DMS79 treated with DMSO at 0.1 percent for 48 hours (cell line): ENCODE results near the gene ZSWIM1.
"Not testable (repeated sequence)": the region's sequence is repeated elsewhere in the genome, so short reads cannot be mapped to it uniquely, and the experiment has no call there.

Experiments used
- DNase-seq: peaks from one replicate; lab custom pipeline; 2025; lab: John Stamatoyannopoulos, UW

ZSWIM1 gene

DNA sequence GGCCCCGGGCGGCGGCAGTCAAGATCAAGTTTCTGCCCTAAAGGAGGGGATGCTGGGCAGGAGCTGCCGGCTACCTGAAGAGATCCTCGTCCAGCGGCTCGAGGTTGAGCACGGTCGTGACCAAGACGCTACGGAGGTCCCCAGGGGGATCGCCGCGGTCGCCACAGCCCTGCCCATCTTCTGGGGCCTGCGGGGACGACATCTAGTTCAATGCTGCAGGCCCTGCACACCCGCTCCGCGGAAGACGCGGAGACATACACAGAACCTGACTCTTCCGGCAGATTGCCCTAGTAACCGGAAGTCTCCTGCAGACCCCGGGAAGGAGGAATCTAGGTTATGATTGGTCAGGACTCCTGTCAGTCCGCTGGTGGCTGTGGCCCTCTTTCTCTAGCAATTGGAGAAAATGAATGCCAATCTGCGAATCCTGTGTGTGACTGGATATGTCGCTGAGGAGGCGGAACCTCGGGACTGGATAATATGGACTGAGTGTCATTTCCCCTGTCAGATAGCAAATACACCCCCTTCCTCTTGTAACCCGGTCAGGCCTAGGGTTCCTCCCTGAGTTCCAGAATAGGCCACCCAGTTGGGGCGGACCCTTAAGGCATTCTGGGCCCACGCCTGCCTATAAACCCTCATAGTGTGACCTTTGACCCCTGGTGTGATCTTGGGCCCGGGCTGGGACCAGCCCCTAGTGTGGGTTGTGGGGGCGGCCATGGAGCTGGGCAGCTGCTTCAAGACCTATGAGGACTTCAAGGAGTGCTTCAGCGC, 23.7 kb upstream of the ZSWIM1 start, which contains the start of the genes ACOT8 and ZSWIM3:
ACOT8 (minus strand) TSS at position 279 of the 768 bp plus-strand sequence; CDS start at position 202, 77 bp downstream.
ZSWIM3 (plus strand) TSS at position 501 of the 768 bp plus-strand sequence; CDS start at position 713, 212 bp downstream.
- peak; percentile 93 for DNase-seq

DNA sequence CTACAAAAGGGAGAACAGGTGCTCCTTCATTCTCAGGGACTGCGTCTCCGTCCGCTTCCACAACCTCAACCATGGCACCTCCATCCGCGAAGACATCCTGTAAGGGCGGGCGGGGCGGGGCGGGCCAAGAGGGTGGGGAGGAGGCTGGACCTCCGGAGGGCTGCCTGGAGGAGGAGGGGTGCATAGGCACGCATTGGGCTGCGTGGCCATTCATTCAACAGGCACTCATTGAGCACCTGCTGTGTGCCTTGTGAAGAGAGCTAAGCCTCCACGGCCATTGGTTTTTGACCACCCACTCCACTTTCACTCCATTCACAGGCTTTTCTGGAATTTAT, 23.2 kb upstream of the ZSWIM1 start:
- DNase-seq = no peak

DNA sequence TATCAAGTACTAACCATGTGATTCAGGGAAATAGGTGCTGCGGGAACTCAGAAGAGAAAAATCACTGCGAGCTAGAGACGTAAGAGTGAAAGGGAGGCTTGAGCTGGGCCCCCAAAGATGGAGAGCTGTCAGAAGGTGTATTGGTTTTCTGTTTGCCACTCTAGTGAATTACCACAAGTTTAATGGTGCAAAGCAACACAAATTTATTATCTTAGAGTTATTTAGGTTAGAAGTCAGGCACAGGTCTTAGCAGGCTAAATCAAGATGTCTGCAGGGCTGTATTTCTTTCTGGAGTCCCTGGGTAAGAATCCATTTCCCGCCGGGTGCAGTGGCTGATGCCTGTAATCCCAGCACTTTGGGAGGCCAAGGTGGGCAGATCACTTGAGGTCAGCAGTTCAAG, 21.1 kb upstream of the ZSWIM1 start:
- DNase-seq = no peak

GRCh38 chr20:45860560-45861220, 20.3 kb upstream of the ZSWIM1 start:
- DNase-seq = no peak

DNA sequence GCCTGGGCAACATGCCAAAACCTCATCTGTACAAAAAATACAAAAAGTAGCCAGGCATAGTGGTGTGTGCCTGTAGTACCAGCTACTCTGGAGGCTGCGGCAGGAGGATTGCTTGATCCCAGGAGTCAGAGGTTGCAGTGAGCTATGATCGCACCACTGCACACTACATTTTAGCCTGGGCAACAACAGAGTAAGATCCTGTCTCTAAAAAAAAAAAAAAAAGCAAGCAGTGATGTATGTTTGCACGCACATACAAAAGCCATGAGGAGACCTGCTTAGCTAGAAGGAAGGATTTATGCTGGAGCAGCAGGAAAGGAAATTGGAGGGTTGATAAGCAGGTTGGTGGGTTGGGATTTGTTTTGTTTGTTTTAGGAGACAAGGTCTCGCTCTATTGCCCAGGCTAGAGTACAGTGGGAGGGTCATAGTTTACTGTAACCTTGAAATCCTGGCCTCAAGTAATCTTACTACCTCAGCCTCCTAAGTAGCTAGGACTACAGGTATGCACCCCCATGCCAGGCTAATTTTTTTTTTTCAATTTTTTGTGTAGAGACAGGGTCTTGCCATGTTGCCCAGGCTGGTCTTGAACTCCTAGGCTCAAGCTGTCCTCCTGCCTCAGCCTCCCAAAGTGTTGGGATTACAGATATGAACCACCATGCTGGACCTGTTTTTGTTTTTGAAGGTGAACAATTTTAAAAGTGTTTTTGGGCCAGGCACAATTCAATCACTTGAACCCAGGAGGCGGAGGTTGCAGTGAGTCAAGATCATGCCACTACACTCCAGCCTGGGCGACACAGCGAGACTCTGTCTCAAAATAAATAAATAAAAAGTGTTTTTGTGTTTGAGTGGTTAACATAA, 19.6 kb upstream of the ZSWIM1 start:
- peak; percentile 13 for DNase-seq

DNA sequence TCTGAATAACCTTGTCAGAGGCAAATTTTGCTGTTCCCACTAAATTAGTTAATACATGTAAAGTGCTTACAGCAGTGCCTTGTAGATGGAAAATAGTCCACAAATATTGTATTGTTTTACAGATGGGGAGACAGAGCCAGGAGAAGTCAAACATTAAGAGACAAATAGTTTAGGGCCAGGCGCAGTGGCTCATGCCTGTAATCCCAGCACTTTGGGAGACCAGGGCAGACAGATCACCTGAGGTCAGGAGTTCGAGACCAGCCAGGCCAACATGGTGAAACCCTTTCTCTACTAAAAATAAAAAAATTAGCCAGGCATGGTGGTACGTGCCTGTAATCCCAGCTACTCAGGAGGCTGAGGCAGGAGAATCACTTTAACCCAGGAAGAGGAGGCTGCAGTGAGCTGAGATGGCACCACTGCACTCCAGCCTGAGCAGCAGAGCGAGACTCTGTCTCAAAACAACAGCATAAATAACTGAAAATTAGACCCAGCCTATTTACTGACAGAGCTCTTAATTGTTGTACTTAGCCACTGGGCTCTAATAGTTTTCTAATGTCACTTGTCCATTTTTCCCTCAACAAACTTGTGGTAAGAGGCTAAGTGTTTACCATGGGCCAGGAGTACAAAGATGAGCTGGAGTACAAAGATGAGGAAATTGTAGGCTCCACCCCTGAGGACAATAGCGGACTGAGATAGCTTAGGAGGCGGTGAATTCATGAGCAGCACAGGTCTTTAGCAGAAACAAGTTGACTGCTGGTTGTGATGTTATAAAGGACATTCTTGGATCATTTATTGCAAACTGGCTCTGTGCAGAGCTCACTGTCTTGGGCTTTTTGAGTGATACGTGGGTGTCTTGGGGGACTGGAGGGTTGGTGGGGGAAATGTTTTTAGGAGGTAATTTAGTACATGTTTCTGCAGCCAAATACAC, 17.2 kb upstream of the ZSWIM1 start:
- DNase-seq = no peak

DNA sequence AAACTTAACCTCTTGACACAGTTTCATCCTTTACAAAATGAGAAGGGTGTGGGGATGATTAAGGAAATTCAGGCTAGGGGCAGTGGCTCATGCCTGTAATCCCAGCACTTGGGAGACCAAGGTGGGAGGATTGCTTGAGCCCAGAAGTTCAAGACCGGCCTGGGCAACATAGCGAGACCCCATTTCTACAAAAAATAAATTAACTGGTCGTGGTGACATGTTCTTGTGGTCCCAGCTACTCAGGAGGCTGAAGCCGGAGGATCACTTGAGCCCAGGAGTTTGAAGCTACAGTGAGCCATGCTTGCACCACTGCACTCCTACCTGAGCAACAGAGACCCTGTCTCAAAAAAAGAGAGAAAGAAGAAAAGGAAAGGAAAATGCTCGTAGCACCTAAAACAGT, 14.6 kb upstream of the ZSWIM1 start:
- no peak for DNase-seq

DNA sequence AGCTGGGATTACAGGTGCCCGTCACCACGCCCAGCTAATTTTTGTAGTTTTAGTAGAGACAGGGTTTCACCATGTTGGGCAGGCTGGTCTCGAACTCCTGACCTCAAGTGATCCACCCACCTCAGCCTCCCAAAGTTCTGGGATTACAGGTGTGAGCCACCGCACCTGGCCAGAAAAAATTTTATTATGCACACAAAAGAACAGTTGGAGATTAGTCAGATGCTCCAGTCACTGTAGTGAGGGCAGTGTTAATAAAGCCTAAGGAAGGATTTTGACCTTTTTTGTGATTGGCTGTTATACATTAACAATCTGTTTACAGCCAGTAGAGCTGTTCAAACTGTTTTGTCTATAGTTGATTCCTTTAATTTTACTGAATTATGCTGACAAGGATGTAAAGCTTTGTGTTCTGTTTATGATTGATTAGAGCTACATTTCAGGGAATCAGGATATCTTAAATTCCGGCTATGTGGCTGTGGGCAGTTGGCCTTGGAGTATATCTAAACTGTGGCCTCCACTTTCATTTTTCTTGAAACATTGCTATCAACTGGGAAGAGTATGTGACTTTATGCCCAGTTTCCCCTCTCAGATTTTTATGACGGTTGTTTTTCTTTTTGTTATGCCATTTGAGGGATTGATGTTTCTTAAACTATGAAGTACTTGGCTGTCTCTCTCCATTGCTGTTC, 13.8 kb upstream of the ZSWIM1 start:
- DNase-seq = no peak

DNA sequence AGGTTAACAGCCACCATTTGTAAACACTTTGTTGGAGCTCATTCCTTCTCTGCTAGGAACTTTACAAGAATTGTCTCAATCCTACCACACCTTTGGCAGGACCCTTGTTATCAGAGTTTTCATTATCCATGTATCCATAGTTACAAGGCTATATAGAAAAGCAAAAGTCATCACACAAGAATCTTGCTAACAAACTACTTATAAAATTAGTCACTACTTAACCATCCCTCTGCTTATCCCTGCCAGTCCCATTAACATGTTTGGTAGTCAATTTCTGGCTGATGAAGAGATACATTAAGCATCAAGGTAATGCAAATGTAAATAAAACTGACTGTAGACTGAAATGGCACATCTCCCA, 13.2 kb upstream of the ZSWIM1 start:
- DNase-seq = no peak

DNA sequence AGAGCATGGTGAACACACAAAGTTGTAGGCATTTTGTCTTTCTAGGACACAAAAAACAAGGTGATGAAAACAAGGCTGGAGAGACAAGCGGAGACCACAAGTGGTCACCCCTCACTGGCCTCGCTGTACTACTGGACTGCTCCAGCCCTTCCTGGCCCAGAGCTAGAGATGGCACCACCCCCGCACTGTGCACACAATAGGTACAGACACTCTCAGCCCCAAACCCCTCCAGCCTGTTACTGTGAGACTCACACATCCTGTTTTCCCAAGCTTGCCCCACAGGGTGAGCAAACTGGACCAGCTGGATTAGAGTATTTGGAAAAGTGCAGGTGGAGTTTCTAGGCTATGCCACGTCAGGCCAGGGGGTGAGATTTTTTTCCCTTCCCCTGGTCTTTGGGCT, 8.4 kb upstream of the ZSWIM1 start:
- DNase-seq = no peak

- no peak for DNase-seq
These were observed 7.5 kb upstream of the ZSWIM1 start for GRCh38 chr20:45873409-45874103.

DNA sequence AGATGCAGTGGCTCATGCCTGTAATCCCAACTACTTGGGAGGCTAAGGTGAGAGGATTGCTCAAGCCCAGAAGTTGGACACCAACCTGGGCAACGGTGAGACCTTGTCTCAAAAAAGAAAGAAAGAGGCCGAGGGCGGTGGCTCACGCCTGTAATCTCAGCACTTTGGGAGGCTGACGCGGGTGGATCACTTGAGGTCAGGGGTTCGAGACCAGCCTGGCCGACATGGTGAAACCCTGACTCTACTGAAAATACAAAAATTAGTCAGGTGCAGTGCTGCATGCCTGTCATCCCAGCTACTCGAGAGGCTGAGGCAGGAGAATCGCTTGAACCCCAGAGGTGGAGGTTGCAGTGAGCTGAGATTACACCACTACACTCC, 6.9 kb upstream of the ZSWIM1 start:
- not testable (repeated sequence) for DNase-seq

GRCh38 chr20:45874576-45874975, 6.5 kb upstream of the ZSWIM1 start:
- DNase-seq = no peak

DNA sequence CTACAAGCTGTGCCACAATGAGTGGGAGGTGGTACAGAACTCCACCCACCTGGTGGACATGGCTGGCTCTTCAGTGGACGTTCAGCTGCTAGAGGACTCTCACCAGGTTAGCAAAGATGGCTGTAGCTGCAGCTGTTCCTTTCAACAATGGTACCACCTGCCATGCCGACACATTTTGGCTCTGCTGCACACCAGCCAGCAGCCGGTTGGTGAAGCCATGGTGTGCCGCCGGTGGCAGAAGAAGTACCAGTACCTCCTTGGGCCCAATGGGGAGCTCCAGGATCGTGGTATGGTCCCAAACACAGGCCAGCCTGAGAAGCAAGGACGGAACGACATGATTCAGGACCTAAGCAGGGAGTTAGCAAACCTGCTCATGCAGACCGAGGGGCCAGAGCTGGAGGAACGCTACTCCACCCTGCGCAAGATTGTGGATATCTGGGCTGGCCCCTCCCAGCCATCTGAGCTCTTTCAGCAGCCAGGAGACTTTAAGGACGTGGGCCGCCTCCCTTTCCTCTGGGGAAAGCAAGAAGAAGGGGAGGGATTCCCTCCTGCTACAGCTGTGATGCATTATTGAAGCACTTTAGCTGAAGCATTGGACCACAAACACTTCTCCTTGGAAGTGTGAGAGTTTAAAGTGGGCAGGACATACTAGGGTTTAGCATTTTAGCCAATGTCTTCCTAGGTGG, 2.8 kb upstream of the ZSWIM1 start:
- DNase-seq = no peak

DNA sequence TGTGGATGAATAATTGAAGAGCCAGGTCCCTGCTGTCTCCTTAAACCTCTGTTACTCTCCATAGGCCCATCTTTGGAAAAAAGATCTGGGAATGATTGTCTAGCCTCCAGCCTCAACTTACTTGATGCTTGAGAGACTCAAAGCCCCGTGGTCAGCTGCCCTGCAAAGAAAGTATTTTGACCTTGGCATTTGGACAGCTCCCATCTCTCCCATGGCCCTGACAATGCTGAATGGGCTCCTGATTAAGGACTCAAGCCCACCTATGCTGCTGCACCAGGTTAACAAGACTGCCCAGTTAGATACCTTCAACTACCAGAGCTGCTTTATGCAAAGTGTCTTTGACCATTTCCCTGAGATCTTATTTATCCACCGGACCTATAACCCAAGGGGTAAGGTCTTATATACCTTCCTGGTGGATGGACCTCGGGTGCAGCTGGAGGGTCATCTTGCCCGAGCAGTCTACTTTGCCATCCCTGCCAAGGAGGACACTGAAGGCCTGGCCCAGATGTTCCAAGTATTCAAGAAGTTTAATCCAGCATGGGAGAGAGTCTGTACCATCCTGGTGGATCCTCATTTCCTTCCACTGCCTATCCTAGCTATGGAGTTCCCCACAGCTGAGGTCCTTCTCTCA, 1.6 kb downstream of the ZSWIM1 start:
- no peak for DNase-seq

- no peak for DNase-seq
These were observed 2.1 kb downstream of the ZSWIM1 start for GRCh38 chr20:45883100-45883469.

GRCh38 chr20:45886590-45887345, 5.7 kb downstream of the ZSWIM1 start:
- DNase-seq = no peak

GRCh38 chr20:45887346-45887715, 6.3 kb downstream of the ZSWIM1 start, which contains the start of gene SPATA25:
SPATA25 (minus strand) TSS chr20:45887622; CDS start chr20:45887590, 32 bp downstream.
- DNase-seq = no peak

- DNase-seq = no peak
These were observed 7.7 kb downstream of the ZSWIM1 start for GRCh38 chr20:45888681-45889080.
